ENCODE results near the gene SRSF10. TPM values are rescaled to one million over a fixed set of nuclear protein-coding genes. Genes with fewer than 3 reads are reported as not detected.

The SRSF10 gene
- total and polyA plus RNA-seq, 2 experiments from 2014 or later, result 196 to 275 TPM

DNA sequence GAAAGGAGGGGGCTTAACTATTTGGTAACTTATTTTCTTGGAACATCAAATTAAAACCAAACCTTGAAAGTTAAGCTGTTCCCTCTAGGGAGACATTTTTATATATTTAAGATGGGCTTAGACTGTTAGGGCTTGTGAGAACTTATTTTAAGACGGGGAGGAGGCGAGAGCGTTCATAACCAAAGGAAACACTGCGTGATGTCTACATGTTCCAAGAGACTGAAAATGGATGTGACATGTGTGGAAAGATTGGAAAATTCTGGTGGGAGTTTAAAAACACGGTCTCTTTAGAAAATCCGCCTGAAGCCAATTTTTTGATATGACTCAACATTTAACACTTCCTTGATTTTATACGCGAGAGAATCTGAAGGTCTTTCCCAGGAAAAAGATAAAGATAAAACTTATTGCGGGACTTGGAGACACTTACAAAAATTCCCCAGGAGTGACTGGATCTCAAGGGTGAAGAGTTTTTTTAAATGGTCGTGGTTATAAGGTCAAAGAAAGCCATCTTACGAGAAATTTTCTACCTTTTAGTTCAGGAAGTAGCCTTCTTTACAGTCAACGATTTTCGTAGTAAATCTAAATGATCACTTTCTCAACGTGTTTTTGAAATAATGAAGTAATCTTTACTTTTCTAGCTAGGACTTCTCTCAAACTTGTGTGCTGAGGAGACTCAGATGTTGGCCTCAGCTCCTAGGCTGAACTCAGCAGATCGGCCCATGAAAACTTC, 19.7 kb downstream of the SRSF10 start (continued):
- TF ChIP-seq, protein P1, sequence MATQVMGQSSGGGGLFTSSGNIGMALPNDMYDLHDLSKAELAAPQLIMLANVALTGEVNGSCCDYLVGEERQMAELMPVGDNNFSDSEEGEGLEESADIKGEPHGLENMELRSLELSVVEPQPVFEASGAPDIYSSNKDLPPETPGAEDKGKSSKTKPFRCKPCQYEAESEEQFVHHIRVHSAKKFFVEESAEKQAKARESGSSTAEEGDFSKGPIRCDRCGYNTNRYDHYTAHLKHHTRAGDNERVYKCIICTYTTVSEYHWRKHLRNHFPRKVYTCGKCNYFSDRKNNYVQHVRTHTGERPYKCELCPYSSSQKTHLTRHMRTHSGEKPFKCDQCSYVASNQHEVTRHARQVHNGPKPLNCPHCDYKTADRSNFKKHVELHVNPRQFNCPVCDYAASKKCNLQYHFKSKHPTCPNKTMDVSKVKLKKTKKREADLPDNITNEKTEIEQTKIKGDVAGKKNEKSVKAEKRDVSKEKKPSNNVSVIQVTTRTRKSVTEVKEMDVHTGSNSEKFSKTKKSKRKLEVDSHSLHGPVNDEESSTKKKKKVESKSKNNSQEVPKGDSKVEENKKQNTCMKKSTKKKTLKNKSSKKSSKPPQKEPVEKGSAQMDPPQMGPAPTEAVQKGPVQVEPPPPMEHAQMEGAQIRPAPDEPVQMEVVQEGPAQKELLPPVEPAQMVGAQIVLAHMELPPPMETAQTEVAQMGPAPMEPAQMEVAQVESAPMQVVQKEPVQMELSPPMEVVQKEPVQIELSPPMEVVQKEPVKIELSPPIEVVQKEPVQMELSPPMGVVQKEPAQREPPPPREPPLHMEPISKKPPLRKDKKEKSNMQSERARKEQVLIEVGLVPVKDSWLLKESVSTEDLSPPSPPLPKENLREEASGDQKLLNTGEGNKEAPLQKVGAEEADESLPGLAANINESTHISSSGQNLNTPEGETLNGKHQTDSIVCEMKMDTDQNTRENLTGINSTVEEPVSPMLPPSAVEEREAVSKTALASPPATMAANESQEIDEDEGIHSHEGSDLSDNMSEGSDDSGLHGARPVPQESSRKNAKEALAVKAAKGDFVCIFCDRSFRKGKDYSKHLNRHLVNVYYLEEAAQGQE (IDR thresholded peaks at IDR 0.05; ENCODE audit: unreplicated experiment), result no peak
- TF ChIP-seq ZNF331 (CRISPR knock-in tag; IDR thresholded peaks at IDR 0.05; ENCODE audit: low read depth) (no peak), EZH2 (IDR thresholded peaks at IDR 0.05; ENCODE audit: low read depth, unreplicated experiment) (no peak), JUNB (IDR thresholded peaks at IDR 0.05; ENCODE audit: unreplicated experiment) (no peak), POLR2AphosphoS5 (IDR thresholded peaks at IDR 0.05; ENCODE audit: low read depth) (no peak), EZH2phosphoT487 (IDR thresholded peaks at IDR 0.05; ENCODE audit: unreplicated experiment) (no peak)
- TF ChIP-seq, protein P2, sequence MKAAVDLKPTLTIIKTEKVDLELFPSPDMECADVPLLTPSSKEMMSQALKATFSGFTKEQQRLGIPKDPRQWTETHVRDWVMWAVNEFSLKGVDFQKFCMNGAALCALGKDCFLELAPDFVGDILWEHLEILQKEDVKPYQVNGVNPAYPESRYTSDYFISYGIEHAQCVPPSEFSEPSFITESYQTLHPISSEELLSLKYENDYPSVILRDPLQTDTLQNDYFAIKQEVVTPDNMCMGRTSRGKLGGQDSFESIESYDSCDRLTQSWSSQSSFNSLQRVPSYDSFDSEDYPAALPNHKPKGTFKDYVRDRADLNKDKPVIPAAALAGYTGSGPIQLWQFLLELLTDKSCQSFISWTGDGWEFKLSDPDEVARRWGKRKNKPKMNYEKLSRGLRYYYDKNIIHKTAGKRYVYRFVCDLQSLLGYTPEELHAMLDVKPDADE (IDR thresholded peaks at IDR 0.05), result no peak
- TF ChIP-seq, protein P3, sequence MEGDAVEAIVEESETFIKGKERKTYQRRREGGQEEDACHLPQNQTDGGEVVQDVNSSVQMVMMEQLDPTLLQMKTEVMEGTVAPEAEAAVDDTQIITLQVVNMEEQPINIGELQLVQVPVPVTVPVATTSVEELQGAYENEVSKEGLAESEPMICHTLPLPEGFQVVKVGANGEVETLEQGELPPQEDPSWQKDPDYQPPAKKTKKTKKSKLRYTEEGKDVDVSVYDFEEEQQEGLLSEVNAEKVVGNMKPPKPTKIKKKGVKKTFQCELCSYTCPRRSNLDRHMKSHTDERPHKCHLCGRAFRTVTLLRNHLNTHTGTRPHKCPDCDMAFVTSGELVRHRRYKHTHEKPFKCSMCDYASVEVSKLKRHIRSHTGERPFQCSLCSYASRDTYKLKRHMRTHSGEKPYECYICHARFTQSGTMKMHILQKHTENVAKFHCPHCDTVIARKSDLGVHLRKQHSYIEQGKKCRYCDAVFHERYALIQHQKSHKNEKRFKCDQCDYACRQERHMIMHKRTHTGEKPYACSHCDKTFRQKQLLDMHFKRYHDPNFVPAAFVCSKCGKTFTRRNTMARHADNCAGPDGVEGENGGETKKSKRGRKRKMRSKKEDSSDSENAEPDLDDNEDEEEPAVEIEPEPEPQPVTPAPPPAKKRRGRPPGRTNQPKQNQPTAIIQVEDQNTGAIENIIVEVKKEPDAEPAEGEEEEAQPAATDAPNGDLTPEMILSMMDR (conservative IDR thresholded peaks at IDR 0.05; ENCODE audit: low read depth in 2 of 2), result no peak

DNA sequence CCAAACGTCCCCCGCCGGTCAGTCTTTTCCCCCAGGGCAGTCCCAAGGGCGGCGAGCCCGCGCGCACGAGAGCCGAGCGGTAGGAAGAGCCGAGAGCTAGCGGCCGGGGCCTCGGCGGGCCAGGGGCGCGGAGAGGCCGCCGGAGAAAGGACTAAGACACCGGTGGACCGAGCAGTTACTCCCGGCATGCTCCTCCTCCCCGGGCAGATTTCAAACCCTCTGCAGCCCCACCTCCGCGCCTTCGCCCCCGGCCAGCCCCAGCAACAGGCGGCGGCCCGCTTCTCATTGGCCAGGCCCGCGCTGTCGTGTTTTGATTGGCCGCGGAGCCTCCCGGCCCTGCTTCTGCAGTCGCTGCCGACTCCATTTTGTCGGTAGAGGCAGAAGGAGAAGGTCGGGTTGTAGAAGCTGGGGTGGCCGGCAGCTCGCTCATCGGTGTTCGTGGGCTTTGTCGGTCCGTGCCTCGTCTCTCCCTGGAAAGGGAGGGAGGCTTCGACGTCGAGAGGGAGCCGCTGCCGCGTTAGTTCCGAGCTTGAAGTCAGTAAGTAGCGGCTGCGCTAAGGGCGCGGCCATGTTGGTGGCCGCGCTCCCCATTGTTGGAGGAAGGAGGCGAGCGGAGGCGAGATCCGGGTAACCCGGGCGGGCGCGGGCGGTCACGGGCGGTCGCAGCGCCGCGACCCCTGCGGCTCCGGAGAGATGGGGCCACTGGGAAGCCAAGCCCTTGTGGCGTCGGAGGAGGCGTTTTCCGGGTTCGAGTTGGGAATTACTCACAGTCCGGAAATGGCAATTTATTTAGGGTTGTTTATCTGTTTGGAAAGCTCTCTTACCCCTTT, 20.5 kb downstream of the SRSF10 start, which contains the start of gene PNRC2:
Gene PNRC2 (plus strand): TSS at position 368 of the 830 bp plus-strand sequence. CDS start 1,630 bp downstream, outside the sequence.
- Histone ChIP-seq H3K4me1 (ENCODE audit: insufficient read depth) (peaks cover 28% of the 10 kb centered on the region), H2AFZ (peak within 1 kb of the TSS; percentile 6), H3F3A (replicated peaks; ENCODE audit: low read depth) (peaks cover 9% of the 10 kb centered on the region; the same call in 1 of the 2 replicates), H3K4me2 (peak within 1 kb of the TSS; percentile 82), H3K79me2 (replicated peaks; ENCODE audit: insufficient read depth) (peaks cover 19% of the 10 kb centered on the region), H4K20me1 (replicated peaks; ENCODE audit: insufficient read depth) (peaks cover 7% of the 10 kb centered on the region), H3K4me3 (peak within 1 kb of the TSS; percentile 94), H3K36me3 (ENCODE audit: insufficient read depth) (peaks cover 6% of the 10 kb centered on the region; the same call in 1 of the 2 replicates), H3K27me3 (ENCODE audit: insufficient read depth) (no peaks in the 10 kb centered on the region), H3K9me2 (ENCODE audit: insufficient read depth) (no peaks in the 10 kb centered on the region), H3K27ac (ENCODE audit: low read depth) (peak within 1 kb of the TSS; percentile 100)
- Mint-ChIP-seq H3K27me3 (ENCODE audit: insufficient read depth, low read depth, poor library complexity) (peaks cover 2% of the 10 kb centered on the region), H3K27ac (peak within 1 kb of the TSS; percentile 100), H3K36me3 (ENCODE audit: low read depth) (peaks cover 39% of the 10 kb centered on the region), H3K9me3 (no peaks in the 10 kb centered on the region; the same call in 1 of the 3 replicates), H3K4me1 (peaks cover 34% of the 10 kb centered on the region), H3K4me3 (peak within 1 kb of the TSS; percentile 90)
- ATAC-seq, result peak; percentile 89
- peak; percentile 98 for DNase-seq (ENCODE audit: low spot score)
- TF ChIP-seq, protein P4, sequence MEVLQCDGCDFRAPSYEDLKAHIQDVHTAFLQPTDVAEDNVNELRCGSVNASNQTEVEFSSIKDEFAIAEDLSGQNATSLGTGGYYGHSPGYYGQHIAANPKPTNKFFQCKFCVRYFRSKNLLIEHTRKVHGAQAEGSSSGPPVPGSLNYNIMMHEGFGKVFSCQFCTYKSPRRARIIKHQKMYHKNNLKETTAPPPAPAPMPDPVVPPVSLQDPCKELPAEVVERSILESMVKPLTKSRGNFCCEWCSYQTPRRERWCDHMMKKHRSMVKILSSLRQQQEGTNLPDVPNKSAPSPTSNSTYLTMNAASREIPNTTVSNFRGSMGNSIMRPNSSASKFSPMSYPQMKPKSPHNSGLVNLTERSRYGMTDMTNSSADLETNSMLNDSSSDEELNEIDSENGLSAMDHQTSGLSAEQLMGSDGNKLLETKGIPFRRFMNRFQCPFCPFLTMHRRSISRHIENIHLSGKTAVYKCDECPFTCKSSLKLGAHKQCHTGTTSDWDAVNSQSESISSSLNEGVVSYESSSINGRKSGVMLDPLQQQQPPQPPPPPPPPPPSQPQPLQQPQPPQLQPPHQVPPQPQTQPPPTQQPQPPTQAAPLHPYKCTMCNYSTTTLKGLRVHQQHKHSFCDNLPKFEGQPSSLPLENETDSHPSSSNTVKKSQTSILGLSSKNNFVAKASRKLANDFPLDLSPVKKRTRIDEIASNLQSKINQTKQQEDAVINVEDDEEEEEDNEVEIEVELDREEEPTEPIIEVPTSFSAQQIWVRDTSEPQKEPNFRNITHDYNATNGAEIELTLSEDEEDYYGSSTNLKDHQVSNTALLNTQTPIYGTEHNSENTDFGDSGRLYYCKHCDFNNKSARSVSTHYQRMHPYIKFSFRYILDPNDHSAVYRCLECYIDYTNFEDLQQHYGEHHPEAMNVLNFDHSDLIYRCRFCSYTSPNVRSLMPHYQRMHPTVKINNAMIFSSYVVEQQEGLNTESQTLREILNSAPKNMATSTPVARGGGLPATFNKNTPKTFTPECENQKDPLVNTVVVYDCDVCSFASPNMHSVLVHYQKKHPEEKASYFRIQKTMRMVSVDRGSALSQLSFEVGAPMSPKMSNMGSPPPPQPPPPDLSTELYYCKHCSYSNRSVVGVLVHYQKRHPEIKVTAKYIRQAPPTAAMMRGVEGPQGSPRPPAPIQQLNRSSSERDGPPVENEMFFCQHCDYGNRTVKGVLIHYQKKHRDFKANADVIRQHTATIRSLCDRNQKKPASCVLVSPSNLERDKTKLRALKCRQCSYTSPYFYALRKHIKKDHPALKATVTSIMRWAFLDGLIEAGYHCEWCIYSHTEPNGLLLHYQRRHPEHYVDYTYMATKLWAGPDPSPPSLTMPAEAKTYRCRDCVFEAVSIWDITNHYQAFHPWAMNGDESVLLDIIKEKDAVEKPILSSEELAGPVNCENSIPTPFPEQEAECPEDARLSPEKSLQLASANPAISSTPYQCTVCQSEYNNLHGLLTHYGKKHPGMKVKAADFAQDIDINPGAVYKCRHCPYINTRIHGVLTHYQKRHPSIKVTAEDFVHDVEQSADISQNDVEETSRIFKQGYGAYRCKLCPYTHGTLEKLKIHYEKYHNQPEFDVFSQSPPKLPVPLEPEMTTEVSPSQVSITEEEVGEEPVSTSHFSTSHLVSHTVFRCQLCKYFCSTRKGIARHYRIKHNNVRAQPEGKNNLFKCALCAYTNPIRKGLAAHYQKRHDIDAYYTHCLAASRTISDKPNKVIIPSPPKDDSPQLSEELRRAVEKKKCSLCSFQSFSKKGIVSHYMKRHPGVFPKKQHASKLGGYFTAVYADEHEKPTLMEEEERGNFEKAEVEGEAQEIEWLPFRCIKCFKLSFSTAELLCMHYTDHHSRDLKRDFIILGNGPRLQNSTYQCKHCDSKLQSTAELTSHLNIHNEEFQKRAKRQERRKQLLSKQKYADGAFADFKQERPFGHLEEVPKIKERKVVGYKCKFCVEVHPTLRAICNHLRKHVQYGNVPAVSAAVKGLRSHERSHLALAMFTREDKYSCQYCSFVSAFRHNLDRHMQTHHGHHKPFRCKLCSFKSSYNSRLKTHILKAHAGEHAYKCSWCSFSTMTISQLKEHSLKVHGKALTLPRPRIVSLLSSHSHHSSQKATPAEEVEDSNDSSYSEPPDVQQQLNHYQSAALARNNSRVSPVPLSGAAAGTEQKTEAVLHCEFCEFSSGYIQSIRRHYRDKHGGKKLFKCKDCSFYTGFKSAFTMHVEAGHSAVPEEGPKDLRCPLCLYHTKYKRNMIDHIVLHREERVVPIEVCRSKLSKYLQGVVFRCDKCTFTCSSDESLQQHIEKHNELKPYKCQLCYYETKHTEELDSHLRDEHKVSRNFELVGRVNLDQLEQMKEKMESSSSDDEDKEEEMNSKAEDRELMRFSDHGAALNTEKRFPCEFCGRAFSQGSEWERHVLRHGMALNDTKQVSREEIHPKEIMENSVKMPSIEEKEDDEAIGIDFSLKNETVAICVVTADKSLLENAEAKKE (CRISPR knock-in tag; IDR thresholded peaks at IDR 0.05), result no peak
- TF ChIP-seq JUNB (IDR thresholded peaks at IDR 0.05; ENCODE audit: unreplicated experiment), result no peak

Data from GM23338 (cell line).